Endothelial cell of umbilical vein (primary cell): ENCODE measurements around the gene NEU3. TPM values are rescaled to one million over a fixed set of nuclear protein-coding genes. Genes with fewer than 3 reads are reported as not detected.
"Not testable (repeated sequence)": the region's sequence is repeated elsewhere in the genome, so short reads cannot be mapped to it uniquely, and the experiment has no call there.

Source experiments
- BruUV-seq: library from RNA; stranded (reverse); fragments of 400-500 nt; replicated peaks from 2 replicates; lab custom pipeline; 2021; lab: Mats Ljungman, UMichigan
- CTCF ChIA-PET: fragments of 300-600, 350-600 bp; sonication (Branson Sonifier 250); formaldehyde crosslinking; loops from one replicate; lab custom pipeline; 2021; ENCODE audit warnings: antibody characterized with exemption, inconsistent platforms; lab: Charles Lee
- POLR2A ChIA-PET: fragments of 300-600, 350-600 bp; sonication (Branson Sonifier 250); formaldehyde crosslinking; loops from one replicate; lab custom pipeline; 2021; ENCODE audit warnings: antibody characterized with exemption, inconsistent platforms; lab: Charles Lee
- DNase-seq: peaks from one replicate; pipeline ENCODE4 v3.0.0-alpha.2; 2011; ENCODE audit warnings: low read depth, low spot score
- FAIRE-seq: peaks from 2 replicates; lab custom pipeline; 2011; peaks lifted over from hg19 to GRCh38; lab: Jason Lieb, UNC
- H2AFZ ChIP-seq: 2 replicates; pipeline ENCODE4 v1.6.0; 2012; ENCODE audit warnings: low read depth, low read length, control low read depth, inconsistent platforms
- H3K27ac ChIP-seq: 2 replicates; pipeline ENCODE4 v1.5.1; 2011; ENCODE audit warnings: low read depth, mild to moderate bottlenecking, control low read depth, low read length, moderate library complexity; ENCODE audit not compliant: insufficient read depth
- H3K27me3 ChIP-seq, 2 experiments: 2 replicates each; pipeline versions ENCODE4 v1.6.0 to v1.6.1; 2011; ENCODE audit warnings: low read length in 2 of 2, mixed read lengths in 1 of 2; ENCODE audit not compliant: control insufficient read depth in 2 of 2, insufficient read depth in 2 of 2
- H3K36me3 ChIP-seq, 2 experiments: 2 replicates in 1 of 2; 3 replicates in 1 of 2; pipeline ENCODE4 v1.5.1; 2011; ENCODE audit warnings: low read length in 2 of 2, mild to moderate bottlenecking in 1 of 2, moderate library complexity in 1 of 2; ENCODE audit not compliant: control insufficient read depth in 2 of 2, insufficient read depth in 2 of 2; ENCODE audit errors: extremely low read depth in 1 of 2
- H3K4me1 ChIP-seq: 3 replicates; pipeline ENCODE4 v1.5.1; 2011; ENCODE audit warnings: mild to moderate bottlenecking, low read length; ENCODE audit not compliant: control insufficient read depth, insufficient read depth; ENCODE audit errors: extremely low read depth
- H3K4me2 ChIP-seq: 2 replicates; pipeline ENCODE4 v1.6.1; 2011; ENCODE audit warnings: low read length, control low read depth, mixed read lengths; ENCODE audit not compliant: insufficient read depth
- H3K4me3 ChIP-seq, 3 experiments: fragments of 200-600 bp in 1 of 3; sonication (generic), shearing (Covaris generic) in 1 of 3; replicated peaks in 1 of 3; 2 replicates each; pipeline ENCODE4 v1.5.1; 2011 to 2016; ENCODE audit warnings: control low read depth in 3 of 3, low read length in 3 of 3, mild to moderate bottlenecking in 2 of 3, inconsistent platforms in 1 of 3, low read depth in 1 of 3, moderate library complexity in 1 of 3; ENCODE audit not compliant: insufficient read depth in 1 of 3
- H3K79me2 ChIP-seq: 2 replicates; pipeline ENCODE4 v1.6.0; 2012; ENCODE audit warnings: low read length, inconsistent platforms; ENCODE audit not compliant: control insufficient read depth, insufficient read depth
- H3K9ac ChIP-seq: replicated peaks from 2 replicates; pipeline ENCODE3; 2011; ENCODE audit warnings: low read length, control low read depth; ENCODE audit not compliant: insufficient read depth; ENCODE audit errors: extremely low read depth
- H3K9me1 ChIP-seq: replicated peaks from 3 replicates; pipeline ENCODE4 v1.6.0; 2011; ENCODE audit warnings: mild to moderate bottlenecking, low read length; ENCODE audit not compliant: control insufficient read depth, insufficient read depth; ENCODE audit errors: extremely low read depth
- H3K9me3 ChIP-seq: replicated peaks from 2 replicates; pipeline ENCODE4 v1.5.1; 2012; ENCODE audit warnings: low read length, inconsistent platforms; ENCODE audit not compliant: control insufficient read depth, insufficient read depth
- H4K20me1 ChIP-seq: replicated peaks from 2 replicates; pipeline ENCODE3; 2011; ENCODE audit warnings: mild to moderate bottlenecking, low read length; ENCODE audit not compliant: control insufficient read depth, insufficient read depth; ENCODE audit errors: extremely low read depth
- EZH2 ChIP-seq: IDR thresholded peaks from 2 replicates; pipeline ENCODE4 v1.6.1; 2012; ENCODE audit warnings: borderline replicate concordance, low read depth, mild to moderate bottlenecking, moderate library complexity, low read length, inconsistent platforms; ENCODE audit not compliant: severe bottlenecking
- FOS ChIP-seq: IDR thresholded peaks from 2 replicates; pipeline ENCODE4 v1.6.1; 2011; ENCODE audit warnings: mild to moderate bottlenecking, low read length, moderate library complexity, borderline replicate concordance; ENCODE audit not compliant: insufficient read depth
- GATA2 ChIP-seq: IDR thresholded peaks from 2 replicates; pipeline ENCODE4 v1.7.0; 2011; ENCODE audit warnings: low read depth, mild to moderate bottlenecking, moderate library complexity, mixed read lengths, low read length; ENCODE audit not compliant: insufficient read length, insufficient read depth
- JUN ChIP-seq: IDR thresholded peaks from 2 replicates; pipeline ENCODE4 v1.6.1; 2011; ENCODE audit warnings: borderline replicate concordance, low read depth; ENCODE audit not compliant: insufficient read length, insufficient read depth
- MYC ChIP-seq: IDR thresholded peaks from one replicate; pipeline ENCODE4 v1.6.1; 2011; ENCODE audit warnings: mild to moderate bottlenecking, low read depth, low read length
- POLR2A ChIP-seq: IDR thresholded peaks from 2 replicates; pipeline ENCODE4 v1.6.1; 2012; ENCODE audit warnings: low read depth, mild to moderate bottlenecking, control low read depth, low read length
- POLR2AphosphoS5 ChIP-seq: IDR thresholded peaks from 2 replicates; pipeline ENCODE4 v1.6.1; 2012; ENCODE audit warnings: low read depth, mild to moderate bottlenecking, control low read depth, low read length, moderate library complexity; ENCODE audit not compliant: insufficient read depth
- dilution Hi-C: fragments of 300-500 bp; cut with MboI; formaldehyde crosslinking; loops from one replicate; pipeline ENCODE4 v1.15.0; 2019; ENCODE audit warnings: low sequenced_read_pairs; ENCODE audit not compliant: extremely low pct_ligation_motif_present
- intact Hi-C: fragments of 100-400 bp; cut with micrococcal nuclease; formaldehyde crosslinking; loops from one replicate; pipeline ENCODE4 v1.10.0; 2022
- polyA plus RNA-seq, 4 experiments: library from polyadenylated mRNA; depleted of rRNA in 3 of 4; stranded (reverse) in 3 of 4; unstranded in 1 of 4; fragments of >200 nt; gene quantifications; 2 replicates each; pipeline versions ENCODE4 v1.2.1 to v1.2.3, GENCODE V29; 2011 to 2012; ENCODE audit warnings: missing spikeins in 1 of 4
- total RNA-seq: library from RNA; stranded (reverse); gene quantifications from 2 replicates; pipeline ENCODE4 v1.2.3, GENCODE V29; 2021
- TF ChIP-seq, protein P1 (sequence below), 2 donors: IDR thresholded peaks; 1 replicate in 1 of 2; 2 replicates in 1 of 2; pipeline ENCODE4 v1.5.1; 2011; ENCODE audit warnings: low read length in 2 of 2, mild to moderate bottlenecking in 2 of 2, moderate library complexity in 2 of 2, control low read depth in 1 of 2, inconsistent platforms in 1 of 2, low read depth in 1 of 2; ENCODE audit not compliant: insufficient read depth in 1 of 2; ENCODE audit errors: extremely low read depth in 1 of 2
- TF ChIP-seq, protein P2 (sequence below): IDR thresholded peaks from 2 replicates; pipeline ENCODE4 v1.6.1; 2011; ENCODE audit not compliant: insufficient read depth, insufficient read length

Gene NEU3
- total and polyA plus RNA-seq, 2 donors (not counting 3 experiments of a cell fraction or from before 2014, with no cell fraction given), result 5.9 to 7.0 TPM

DNA sequence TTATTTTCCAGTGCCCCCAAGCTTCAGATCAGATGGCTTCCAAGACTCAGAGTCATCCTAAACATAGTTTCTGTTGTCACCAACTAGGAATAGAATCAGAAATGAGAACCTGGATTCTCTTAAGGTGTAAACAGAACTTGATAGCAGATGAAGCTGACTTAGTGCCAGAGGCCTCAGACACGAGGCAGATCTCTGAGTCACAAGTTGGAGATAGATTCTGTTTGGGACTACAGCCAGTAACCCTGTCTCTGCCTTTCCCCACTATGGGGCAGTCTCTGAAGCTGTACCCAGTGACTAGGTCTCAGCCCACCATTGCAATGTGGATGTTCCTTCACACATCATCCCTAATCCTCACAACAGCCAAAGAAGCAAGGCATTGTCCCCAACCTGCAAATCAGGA is 25.4 kb downstream of the NEU3 start:
- no peak overlapping the region for H3K9ac ChIP-seq
- dilution Hi-C loops, result loop anchor here (25.0 kb wide), 1 partner anchor 102 kb away; no protein-coding TSS in a partner anchor
- no peaks in the 10 kb centered on the region for H3K9me3 ChIP-seq
- TF ChIP-seq, protein P1, sequence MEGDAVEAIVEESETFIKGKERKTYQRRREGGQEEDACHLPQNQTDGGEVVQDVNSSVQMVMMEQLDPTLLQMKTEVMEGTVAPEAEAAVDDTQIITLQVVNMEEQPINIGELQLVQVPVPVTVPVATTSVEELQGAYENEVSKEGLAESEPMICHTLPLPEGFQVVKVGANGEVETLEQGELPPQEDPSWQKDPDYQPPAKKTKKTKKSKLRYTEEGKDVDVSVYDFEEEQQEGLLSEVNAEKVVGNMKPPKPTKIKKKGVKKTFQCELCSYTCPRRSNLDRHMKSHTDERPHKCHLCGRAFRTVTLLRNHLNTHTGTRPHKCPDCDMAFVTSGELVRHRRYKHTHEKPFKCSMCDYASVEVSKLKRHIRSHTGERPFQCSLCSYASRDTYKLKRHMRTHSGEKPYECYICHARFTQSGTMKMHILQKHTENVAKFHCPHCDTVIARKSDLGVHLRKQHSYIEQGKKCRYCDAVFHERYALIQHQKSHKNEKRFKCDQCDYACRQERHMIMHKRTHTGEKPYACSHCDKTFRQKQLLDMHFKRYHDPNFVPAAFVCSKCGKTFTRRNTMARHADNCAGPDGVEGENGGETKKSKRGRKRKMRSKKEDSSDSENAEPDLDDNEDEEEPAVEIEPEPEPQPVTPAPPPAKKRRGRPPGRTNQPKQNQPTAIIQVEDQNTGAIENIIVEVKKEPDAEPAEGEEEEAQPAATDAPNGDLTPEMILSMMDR (IDR thresholded peaks at IDR 0.05; ENCODE audit: extremely low read depth in 1 of 2, insufficient read depth in 1 of 2, low read depth in 1 of 2, low read length in 2 of 2), result no peak
- no peak for TF ChIP-seq MYC
- TF ChIP-seq GATA2, result no peak
- TF ChIP-seq POLR2AphosphoS5, result no peak
- no peak for TF ChIP-seq EZH2
- TF ChIP-seq POLR2A, result no peak
- TF ChIP-seq JUN, result no peak
- TF ChIP-seq FOS, result no peak
- TF ChIP-seq, protein P2, sequence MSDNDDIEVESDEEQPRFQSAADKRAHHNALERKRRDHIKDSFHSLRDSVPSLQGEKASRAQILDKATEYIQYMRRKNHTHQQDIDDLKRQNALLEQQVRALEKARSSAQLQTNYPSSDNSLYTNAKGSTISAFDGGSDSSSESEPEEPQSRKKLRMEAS, result no peak
- no peaks in the 10 kb centered on the region for H4K20me1 ChIP-seq
- H3K79me2 ChIP-seq, result no peaks in the 10 kb centered on the region
- H3K4me3 ChIP-seq, result no peak overlapping the region
- no peaks in the 10 kb centered on the region for H3K4me1 ChIP-seq
- FAIRE-seq, result peak; percentile 24
- CTCF ChIA-PET, result interaction anchor here (1.0 to 2.5 kb wide), 9 partner anchors 9 to 234 kb away, joined by 3 to 13 read pairs (median 4); partner anchors contain the start of gene NEU3
- no peak overlapping the region for H3K27ac ChIP-seq
- no peaks in the 10 kb centered on the region for H3K9me1 ChIP-seq
- DNase-seq, result peak; percentile 13
- intact Hi-C loops, result no loop called here
- no peak overlapping the region for H2AFZ ChIP-seq
- peaks cover 0 to 4% of the 10 kb centered on the region in 2 experiments for H3K36me3 ChIP-seq
- POLR2A ChIA-PET, result no interaction called here
- H3K4me2 ChIP-seq, result no peak overlapping the region
- no peaks in the 10 kb centered on the region for H3K27me3 ChIP-seq
- BruUV-seq, result no TSS peak

DNA sequence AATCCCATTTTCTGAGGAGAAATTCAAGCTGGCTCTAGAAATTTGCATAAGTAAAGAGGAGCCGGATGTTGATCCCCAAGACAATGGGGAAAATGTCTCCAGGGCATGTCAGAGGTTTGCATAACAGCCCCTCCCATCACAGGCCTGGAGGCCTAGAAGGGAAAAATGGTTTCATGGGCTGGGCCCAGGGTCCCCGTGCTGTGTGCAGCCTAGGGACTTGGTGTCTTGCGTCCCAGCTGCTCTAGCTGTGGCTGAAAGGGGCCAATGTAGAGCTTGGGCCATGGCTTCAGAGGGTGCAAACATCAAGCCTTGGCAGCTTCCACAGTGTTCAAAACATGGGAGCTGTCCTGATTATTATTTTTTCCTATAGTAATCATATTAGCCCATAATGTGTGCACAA is 30.5 kb downstream of the NEU3 start:
- BruUV-seq, H3K9me1 ChIP-seq, POLR2A ChIA-PET, H3K4me2 ChIP-seq, H3K4me3 ChIP-seq, H3K79me2 ChIP-seq, H3K9ac ChIP-seq, H3K27ac ChIP-seq, H3K4me1 ChIP-seq, intact Hi-C loops, H3K9me3 ChIP-seq, H2AFZ ChIP-seq, DNase-seq, FAIRE-seq, H3K27me3 ChIP-seq, H4K20me1 ChIP-seq, H3K36me3 ChIP-seq: not testable (repeated sequence)
- dilution Hi-C loops, result loop anchor here (25.0 kb wide), 1 partner anchor 107 kb away; no protein-coding TSS in a partner anchor
- CTCF ChIA-PET, result interaction anchor here (1.8 kb wide), 1 partner anchor 12 kb away, joined by 4 read pairs; no protein-coding TSS in a partner anchor

DNA sequence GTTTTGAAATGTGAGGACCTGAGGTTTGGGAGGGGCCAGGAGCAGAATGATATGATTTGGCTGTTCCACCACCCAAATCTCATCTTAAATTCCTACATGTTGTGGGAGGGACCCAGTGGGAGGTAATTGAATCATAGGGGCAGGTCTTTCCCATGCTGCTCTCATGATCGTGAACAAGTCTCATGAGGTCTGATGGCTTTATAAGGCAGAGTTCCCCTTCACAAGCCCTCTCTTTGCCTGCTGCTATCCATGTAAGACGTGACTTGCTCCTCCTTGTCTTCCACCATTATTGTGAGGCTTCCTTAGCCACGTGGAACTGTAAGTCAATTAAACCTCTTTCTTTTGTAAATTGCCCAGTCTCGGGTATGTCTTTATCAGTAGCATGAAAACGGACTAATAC is 31.6 kb downstream of the NEU3 start:
- BruUV-seq, H3K4me2 ChIP-seq, H2AFZ ChIP-seq, H4K20me1 ChIP-seq, H3K27me3 ChIP-seq, H3K36me3 ChIP-seq, H3K4me3 ChIP-seq, H3K79me2 ChIP-seq, H3K4me1 ChIP-seq, H3K9ac ChIP-seq, H3K9me3 ChIP-seq, H3K27ac ChIP-seq, FAIRE-seq, H3K9me1 ChIP-seq, intact Hi-C loops, DNase-seq, POLR2A ChIA-PET: not testable (repeated sequence)
- CTCF ChIA-PET, result interaction anchor here (3.5 to 5.7 kb wide), 5 partner anchors 13 to 228 kb away, joined by 64 to 159 read pairs (median 78); no protein-coding TSS in a partner anchor
- dilution Hi-C loops, result loop anchor here (25.0 kb wide), 1 partner anchor 108 kb away; no protein-coding TSS in a partner anchor
